Neural cell (in vitro differentiated cells): Measurements from ENCODE around the gene FUT9.

ENCODE experiments used
- EZH2 ChIP-seq: fragments of 200-600, 300-800 bp; shearing (Covaris generic), sonication (generic); IDR thresholded peaks from 2 replicates; pipeline ENCODE4 v1.6.1; 2014; ENCODE audit warnings: antibody characterized with exemption, low read length, borderline replicate concordance, mild to moderate bottlenecking; ENCODE audit not compliant: insufficient read depth, poor library complexity, severe bottlenecking
- RAD21 ChIP-seq: fragments of 450-650 bp; conservative IDR thresholded peaks from 2 replicates; pipeline ENCODE4 v1.6.1; 2014; ENCODE audit warnings: antibody characterized with exemption, mild to moderate bottlenecking, moderate library complexity
- TF ChIP-seq, protein P1 (sequence below): fragments of 450-650 bp; IDR thresholded peaks from 2 replicates; pipeline ENCODE4 v1.5.1; 2014; ENCODE audit warnings: antibody characterized with exemption, mild to moderate bottlenecking, moderate library complexity; ENCODE audit not compliant: poor library complexity, severe bottlenecking

DNA sequence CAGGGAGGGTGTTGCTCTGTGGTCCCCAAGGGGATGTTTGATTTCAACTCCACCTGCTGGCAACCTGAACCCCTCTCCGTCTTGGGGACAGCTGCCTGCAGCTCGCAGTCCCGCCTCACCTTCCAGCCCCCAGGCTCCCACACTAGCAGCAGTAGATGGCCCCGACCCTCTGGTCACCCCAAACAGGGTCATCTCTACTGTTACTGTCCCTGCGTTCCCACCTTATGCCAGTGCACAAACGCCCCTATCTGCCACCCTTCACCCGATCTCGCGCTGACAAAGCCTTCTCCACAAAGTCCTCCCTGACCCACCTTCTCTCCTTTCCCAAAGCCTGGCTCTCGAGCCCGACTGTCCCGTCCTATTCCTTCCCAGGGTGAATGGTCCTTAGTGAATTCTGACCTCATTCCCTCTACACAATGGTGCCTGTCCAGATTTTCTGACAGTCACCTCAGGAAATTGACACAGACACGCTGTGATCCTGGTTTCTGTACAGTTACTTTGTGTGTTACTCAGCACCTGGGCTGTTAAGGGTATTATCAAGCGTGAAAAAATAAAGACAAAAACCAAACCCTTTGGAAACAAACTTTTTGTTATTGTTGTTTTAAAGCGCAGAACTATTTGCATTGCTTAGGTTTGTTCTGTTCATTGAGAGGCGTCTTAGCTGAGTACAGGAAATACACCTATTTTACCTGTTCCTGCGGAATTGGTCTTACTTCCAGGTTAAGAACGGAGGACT, 728 bp downstream of the FUT9 start:
- TF ChIP-seq, protein P1, sequence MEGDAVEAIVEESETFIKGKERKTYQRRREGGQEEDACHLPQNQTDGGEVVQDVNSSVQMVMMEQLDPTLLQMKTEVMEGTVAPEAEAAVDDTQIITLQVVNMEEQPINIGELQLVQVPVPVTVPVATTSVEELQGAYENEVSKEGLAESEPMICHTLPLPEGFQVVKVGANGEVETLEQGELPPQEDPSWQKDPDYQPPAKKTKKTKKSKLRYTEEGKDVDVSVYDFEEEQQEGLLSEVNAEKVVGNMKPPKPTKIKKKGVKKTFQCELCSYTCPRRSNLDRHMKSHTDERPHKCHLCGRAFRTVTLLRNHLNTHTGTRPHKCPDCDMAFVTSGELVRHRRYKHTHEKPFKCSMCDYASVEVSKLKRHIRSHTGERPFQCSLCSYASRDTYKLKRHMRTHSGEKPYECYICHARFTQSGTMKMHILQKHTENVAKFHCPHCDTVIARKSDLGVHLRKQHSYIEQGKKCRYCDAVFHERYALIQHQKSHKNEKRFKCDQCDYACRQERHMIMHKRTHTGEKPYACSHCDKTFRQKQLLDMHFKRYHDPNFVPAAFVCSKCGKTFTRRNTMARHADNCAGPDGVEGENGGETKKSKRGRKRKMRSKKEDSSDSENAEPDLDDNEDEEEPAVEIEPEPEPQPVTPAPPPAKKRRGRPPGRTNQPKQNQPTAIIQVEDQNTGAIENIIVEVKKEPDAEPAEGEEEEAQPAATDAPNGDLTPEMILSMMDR = peak; percentile 62
- no peak for TF ChIP-seq RAD21
- TF ChIP-seq EZH2 = no peak
